Measurements from ENCODE around the gene NTM.

- TF ChIP-seq CTCF (IDR thresholded peaks at IDR 0.05), result no peak
- TF ChIP-seq POLR2A (IDR thresholded peaks at IDR 0.05), result no peak
These were observed 279.4 kb downstream of the NTM start for GRCh38 chr11:131649856-131650255.
